Inferior parietal cortex (tissue), 1 donor: ENCODE results near the gene MRPL10.

Experiments used
- DNase-seq: peaks from one replicate; pipeline ENCODE4 v3.0.0-alpha.2; 2016; ENCODE audit errors: extremely low spot score

Gene MRPL10

GRCh38 chr17:47831003-47831933, at the start of gene MRPL10, which contains the start of gene LRRC46:
Gene MRPL10 (minus strand): TSS chr17:47831541. CDS start chr17:47831511, 30 bp downstream.
Gene LRRC46 (plus strand): TSS chr17:47831670. CDS start chr17:47831990, 320 bp downstream.
- DNase-seq, result peak; percentile 95

DNA sequence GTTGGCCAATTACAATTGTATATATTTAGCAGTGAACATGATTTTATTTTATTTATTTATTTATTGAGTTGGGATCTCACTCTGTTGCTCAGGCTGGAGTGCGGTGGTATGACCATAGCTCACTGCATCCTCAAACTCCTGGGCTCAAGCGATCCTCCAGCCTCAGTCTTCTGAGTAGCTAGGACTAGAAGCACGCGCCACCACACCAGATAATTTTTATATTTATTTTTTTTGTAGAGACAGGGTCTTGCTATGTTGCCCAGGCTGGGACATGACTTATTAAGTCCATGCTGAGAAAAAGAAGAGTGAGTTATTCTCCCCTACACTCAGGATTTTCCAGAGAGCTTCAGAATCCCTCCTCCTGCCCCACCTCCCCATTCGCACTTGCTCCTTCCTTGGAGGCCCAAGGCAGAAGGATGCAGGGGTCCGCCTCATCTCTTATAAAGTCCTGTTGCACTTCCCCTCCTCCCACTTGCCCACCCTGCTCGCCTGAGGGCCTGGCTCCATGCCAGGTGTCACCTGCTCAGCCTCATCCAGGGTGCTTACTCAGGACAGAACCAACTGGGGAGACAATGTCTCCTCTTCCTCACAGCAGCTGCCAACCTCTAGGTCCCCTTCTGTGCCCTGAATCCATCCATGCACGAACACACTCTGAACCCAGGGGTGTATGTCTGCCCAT, 48.6 kb upstream of the MRPL10 start:
- DNase-seq, result no peak

GRCh38 chr17:47879028-47879585, 47.8 kb upstream of the MRPL10 start:
- no peak for DNase-seq

DNA sequence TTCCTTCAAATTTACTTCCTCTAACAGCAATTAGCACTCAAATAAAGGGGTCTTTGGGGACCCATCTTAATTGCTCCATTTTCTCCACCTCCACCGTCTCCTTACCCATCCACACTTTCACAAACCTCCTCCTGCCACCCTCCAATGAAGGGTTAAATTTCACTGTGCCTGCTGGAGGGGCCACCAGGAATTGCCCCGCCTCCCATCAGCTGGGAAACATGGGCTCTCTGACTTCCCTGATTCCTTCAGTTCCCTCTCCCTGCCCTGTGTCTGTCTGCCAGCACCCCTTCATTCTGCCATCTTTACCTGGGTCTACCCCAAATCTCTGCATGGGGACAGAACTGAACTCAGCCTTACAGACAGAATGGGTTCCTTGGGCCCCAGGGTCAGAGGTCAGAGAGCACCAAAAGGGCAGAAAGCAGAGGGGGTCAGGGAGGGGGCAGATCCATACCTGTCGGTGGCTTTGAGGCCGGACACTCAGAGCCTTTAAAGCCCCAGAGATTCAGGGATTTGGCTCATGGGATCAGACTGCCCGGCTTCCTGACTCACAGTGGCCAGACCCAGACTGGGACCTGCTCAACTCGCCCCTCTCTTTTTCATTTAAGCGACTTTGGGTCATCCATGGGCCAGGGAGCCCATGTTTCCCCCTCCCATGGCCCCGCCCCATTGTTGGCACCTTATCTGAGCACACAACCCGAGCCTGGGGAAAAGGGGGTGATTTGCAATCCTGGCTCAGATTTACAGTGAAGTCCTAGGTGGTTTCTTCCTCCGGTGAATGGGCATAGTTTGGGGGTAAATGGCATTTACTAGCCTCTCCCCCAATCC, 47.1 kb upstream of the MRPL10 start:
- DNase-seq, result no peak

- DNase-seq, result no peak
These were observed 46.2 kb upstream of the MRPL10 start for GRCh38 chr17:47877368-47878034.

- DNase-seq, result no peak
These were observed 44.0 kb upstream of the MRPL10 start for GRCh38 chr17:47875011-47875985.

DNA sequence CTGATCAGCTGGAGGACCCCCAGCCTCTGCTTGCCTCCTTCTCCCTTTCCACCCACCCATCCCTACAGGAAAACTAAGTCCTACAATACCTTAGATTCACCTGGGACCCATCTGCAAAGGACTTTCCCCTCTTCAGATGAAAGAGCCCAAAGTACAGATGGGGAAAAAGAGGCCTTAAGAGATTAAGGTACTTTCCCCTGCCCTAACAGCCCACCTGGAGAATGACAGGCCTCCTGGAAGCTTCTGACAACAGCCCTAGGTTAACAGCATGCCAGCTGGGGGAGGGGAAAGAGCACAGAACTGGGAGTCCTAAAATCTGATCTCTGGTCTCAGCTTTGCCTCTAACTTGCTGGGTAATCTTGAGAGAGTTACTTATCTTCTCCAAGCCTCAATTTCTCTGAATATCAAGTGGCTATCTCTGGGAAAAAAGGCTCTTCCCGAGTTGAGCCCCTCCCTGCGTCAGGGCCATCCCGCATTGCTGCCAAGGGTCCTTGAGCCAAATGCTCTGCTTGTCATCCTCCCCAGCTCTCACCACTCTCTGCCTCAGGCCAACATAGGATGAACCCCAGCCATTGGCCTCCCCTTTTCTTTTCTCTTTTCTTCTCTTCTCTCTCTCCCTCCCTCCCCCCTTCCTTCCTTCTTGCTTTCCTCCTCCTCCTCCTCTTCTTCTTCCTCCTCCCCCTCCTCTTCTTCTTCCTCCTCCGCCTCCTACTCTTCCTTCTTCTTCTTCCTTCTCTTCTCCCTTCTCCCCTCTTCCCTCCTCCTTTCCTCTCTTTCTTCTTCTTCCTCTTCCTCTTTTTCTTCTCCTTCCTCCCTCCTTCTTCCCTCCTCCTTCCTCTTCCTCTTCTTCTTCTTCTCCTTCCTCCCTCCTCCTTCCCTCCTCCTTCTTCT, 42.1 kb upstream of the MRPL10 start:
- no peak for DNase-seq

GRCh38 chr17:47872651-47873161, 41.4 kb upstream of the MRPL10 start:
- DNase-seq, result no peak

GRCh38 chr17:47872019-47872650, 40.8 kb upstream of the MRPL10 start:
- DNase-seq, result no peak

GRCh38 chr17:47871048-47871447, 39.7 kb upstream of the MRPL10 start:
- no peak for DNase-seq

DNA sequence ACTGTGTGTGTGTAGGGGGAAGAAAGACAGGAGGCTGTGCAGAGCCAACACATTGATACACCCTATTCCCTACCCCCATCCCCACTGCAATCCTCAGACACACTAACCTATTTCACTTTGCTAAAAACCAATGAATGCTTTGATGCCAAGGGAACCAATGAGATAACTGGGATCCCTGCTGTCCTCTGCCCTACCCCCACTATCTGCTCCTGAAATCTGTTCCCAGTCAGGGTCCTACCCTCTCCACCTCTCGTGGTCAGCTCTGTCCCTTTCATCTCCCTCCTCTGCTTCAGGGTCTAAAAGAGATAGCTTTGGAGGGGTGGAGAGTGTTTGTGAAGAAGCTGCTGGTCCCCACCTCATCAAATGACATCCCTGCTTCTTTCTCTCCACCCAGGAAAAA, 38.7 kb upstream of the MRPL10 start:
- DNase-seq, result no peak

GRCh38 chr17:47869114-47869513, 37.8 kb upstream of the MRPL10 start:
- DNase-seq, result no peak

DNA sequence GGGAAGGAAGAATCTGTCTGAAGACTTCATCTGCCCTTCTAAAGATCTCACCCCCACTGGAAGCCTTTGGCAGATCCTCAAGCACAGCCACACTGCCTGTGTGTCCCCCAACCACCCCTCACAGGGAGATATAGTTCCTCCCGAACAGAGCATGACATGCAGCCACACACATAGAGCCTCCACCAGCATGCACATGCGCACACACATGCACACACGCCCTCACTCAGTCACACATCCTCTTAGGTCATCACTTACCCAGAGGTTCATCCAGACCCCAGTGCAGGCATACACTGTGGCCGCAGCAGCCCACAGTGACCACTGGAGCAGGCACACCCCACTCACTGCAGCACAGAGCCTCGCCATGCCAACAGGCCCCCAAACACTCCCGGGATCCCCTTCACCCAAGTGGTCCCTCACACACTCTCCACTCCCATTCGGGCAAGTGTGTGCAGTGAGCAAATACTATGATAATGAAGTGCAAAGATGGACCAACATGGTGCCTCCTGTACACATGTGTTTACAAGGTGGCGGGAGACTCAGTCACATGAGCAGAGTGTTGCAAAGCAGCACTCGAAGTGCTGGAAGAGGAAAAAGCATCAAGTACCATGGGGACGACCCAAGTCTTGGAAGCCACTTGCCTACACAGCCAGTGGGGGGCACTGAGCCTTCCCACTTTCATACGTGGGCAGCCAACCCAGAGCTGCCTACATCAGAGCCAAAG, 36.6 kb upstream of the MRPL10 start:
- no peak for DNase-seq

GRCh38 chr17:47866941-47867340, 35.6 kb upstream of the MRPL10 start:
- peak; percentile 37 for DNase-seq

GRCh38 chr17:47864791-47865216, 33.5 kb upstream of the MRPL10 start:
- no peak for DNase-seq

- DNase-seq, result no peak
These were observed 31.5 kb upstream of the MRPL10 start for GRCh38 chr17:47862621-47863440.

- no peak for DNase-seq
These were observed 29.0 kb upstream of the MRPL10 start for GRCh38 chr17:47860386-47860785.
